Endothelial cell of umbilical vein (primary cell): ENCODE data around the gene KCNS1.

Experiments used
- TF ChIP-seq, protein P1 (sequence below): IDR thresholded peaks from 2 replicates; pipeline ENCODE4 v1.6.1; 2011; ENCODE audit not compliant: insufficient read depth, insufficient read length
- TF ChIP-seq, protein P2 (sequence below), 2 donors: IDR thresholded peaks; 1 replicate in 1 of 2; 2 replicates in 1 of 2; pipeline ENCODE4 v1.5.1; 2011; ENCODE audit warnings: low read length in 2 of 2, mild to moderate bottlenecking in 2 of 2, moderate library complexity in 2 of 2, control low read depth in 1 of 2, inconsistent platforms in 1 of 2, low read depth in 1 of 2; ENCODE audit not compliant: insufficient read depth in 1 of 2; ENCODE audit errors: extremely low read depth in 1 of 2

DNA sequence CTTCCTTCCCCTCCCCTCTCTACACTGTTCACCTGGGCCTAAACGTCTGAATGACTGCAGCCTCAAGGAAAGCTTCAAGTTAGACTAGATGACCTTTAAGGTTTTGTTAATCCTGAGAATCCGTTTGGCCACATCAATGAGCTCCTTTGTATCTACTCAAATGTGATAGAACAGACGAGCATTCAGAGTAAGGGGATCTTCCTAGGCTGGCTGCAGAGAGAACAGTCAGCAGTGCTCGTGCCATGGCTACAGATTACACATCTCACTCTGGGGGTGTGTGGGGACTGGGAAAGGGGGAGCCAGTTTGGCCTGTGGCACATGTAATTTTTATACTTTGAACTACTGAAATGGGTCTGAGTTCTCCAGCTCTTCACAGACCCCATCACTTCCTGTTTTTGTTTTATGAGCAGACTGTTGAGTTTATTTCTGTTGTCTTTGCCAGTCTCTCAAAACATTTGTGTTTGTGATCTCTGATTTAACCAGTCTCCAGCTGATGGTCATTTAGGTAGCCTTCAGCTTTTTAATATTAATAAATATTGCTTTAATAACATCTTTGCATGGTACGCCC, 50.9 kb downstream of the KCNS1 start:
- TF ChIP-seq, protein P1, sequence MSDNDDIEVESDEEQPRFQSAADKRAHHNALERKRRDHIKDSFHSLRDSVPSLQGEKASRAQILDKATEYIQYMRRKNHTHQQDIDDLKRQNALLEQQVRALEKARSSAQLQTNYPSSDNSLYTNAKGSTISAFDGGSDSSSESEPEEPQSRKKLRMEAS: no peak
- TF ChIP-seq, protein P2, sequence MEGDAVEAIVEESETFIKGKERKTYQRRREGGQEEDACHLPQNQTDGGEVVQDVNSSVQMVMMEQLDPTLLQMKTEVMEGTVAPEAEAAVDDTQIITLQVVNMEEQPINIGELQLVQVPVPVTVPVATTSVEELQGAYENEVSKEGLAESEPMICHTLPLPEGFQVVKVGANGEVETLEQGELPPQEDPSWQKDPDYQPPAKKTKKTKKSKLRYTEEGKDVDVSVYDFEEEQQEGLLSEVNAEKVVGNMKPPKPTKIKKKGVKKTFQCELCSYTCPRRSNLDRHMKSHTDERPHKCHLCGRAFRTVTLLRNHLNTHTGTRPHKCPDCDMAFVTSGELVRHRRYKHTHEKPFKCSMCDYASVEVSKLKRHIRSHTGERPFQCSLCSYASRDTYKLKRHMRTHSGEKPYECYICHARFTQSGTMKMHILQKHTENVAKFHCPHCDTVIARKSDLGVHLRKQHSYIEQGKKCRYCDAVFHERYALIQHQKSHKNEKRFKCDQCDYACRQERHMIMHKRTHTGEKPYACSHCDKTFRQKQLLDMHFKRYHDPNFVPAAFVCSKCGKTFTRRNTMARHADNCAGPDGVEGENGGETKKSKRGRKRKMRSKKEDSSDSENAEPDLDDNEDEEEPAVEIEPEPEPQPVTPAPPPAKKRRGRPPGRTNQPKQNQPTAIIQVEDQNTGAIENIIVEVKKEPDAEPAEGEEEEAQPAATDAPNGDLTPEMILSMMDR (IDR thresholded peaks at IDR 0.05; ENCODE audit: extremely low read depth in 1 of 2, insufficient read depth in 1 of 2, low read depth in 1 of 2, low read length in 2 of 2): no peak
